HCT116 (cell line): ENCODE results near the gene JPT1. TPM values are rescaled to one million over a fixed set of nuclear protein-coding genes. Genes with fewer than 3 reads are reported as not detected.

Experiments used
- ATAC-seq: fragments of 200-7000 bp; cut with Tn5 transposase; 2 replicates; pipeline ENCODE4 v1.9.1; 2020; ENCODE audit warnings: mild to moderate bottlenecking, moderate library complexity
- BruUV-seq: library from RNA; stranded (reverse); fragments of 400-500 nt; replicated peaks from 2 replicates; lab custom pipeline; 2021; lab: Mats Ljungman, UMichigan
- CTCF ChIA-PET: fragments of 300-600 bp; sonication (Branson Sonifier 250); formaldehyde crosslinking; loops from one replicate; lab custom pipeline; 2021; ENCODE audit warnings: antibody characterized with exemption; lab: Charles Lee
- POLR2A ChIA-PET: fragments of 300-600, 350-600 bp; sonication (Branson Sonifier 250); formaldehyde crosslinking; loops from one replicate; lab custom pipeline; 2021; ENCODE audit warnings: antibody characterized with exemption; lab: Charles Lee
- RAD21 ChIA-PET, 2 experiments: fragments of 300-600 bp; sonication (Branson Sonifier 250); formaldehyde crosslinking; loops; one replicate each; lab custom pipeline; 2023; ENCODE audit warnings: low total read pairs in 2 of 2; ENCODE audit not compliant: uncharacterized antibody in 2 of 2, unreplicated experiment in 2 of 2, low non-redundant PET in 1 of 2; lab: Charles Lee
- DNase-seq: peaks from one replicate; pipeline ENCODE4 v3.0.0-alpha.2; 2010; ENCODE audit warnings: low read depth, low spot score
- H2AFZ ChIP-seq: fragments of 200-600 bp; shearing (Covaris generic), sonication (generic); 2 replicates; pipeline ENCODE4 v1.6.1; 2017; ENCODE audit warnings: low read depth, mixed run types, mixed read lengths, antibody characterized with exemption, low read length; ENCODE audit not compliant: poor library complexity, severe bottlenecking
- H3K27ac ChIP-seq: 2 replicates; pipeline ENCODE4 v1.5.1; 2012; ENCODE audit warnings: low read depth, low read length
- H3K27me3 ChIP-seq: fragments of 200-600 bp; sonication (generic); 2 replicates; pipeline ENCODE4 v1.6.1; 2016; ENCODE audit warnings: mixed run types, low read length, mixed read lengths; ENCODE audit not compliant: insufficient read depth
- H3K36me3 ChIP-seq, 2 experiments: fragments of 200-500 bp in 1 of 2; fragments of 200-600 bp in 1 of 2; sonication (Bioruptor generic) in 1 of 2; sonication (generic) in 1 of 2; 2 replicates each; pipeline versions ENCODE4 v1.5.1 to v1.6.1; 2014 to 2016; ENCODE audit warnings: low read length in 2 of 2, inconsistent platforms in 1 of 2, mixed read lengths in 1 of 2, mixed run types in 1 of 2; ENCODE audit not compliant: insufficient read depth in 2 of 2, control insufficient read depth in 1 of 2
- H3K4me1 ChIP-seq, 2 experiments: fragments of 200-600 bp in 1 of 2; sonication (generic) in 1 of 2; 2 replicates each; pipeline versions ENCODE4 v1.5.1 to v1.6.1; 2012 to 2017; ENCODE audit warnings: low read length in 2 of 2, inconsistent platforms in 1 of 2, mild to moderate bottlenecking in 1 of 2, mixed read lengths in 1 of 2, mixed run types in 1 of 2, moderate library complexity in 1 of 2; ENCODE audit not compliant: insufficient read depth in 2 of 2, control insufficient read depth in 1 of 2
- H3K4me2 ChIP-seq: fragments of 200-600 bp; sonication (generic); 2 replicates; pipeline ENCODE4 v1.6.1; 2017; ENCODE audit warnings: mixed run types, low read length, mixed read lengths
- H3K4me3 ChIP-seq, 2 experiments: fragments of 200-600 bp in 1 of 2; sonication (generic) in 1 of 2; replicated peaks in 1 of 2; 2 replicates each; pipeline ENCODE4 v1.5.1; 2011 to 2016; ENCODE audit warnings: low read length in 2 of 2, control low read depth in 1 of 2, low read depth in 1 of 2, mild to moderate bottlenecking in 1 of 2, mixed read lengths in 1 of 2, mixed run types in 1 of 2
- H3K79me2 ChIP-seq: fragments of 200-600 bp; sonication (generic); 2 replicates; pipeline ENCODE4 v1.6.1; 2017; ENCODE audit warnings: mild to moderate bottlenecking, mixed run types, low read length, moderate library complexity, mixed read lengths; ENCODE audit not compliant: insufficient read depth
- H3K9ac ChIP-seq: fragments of 200-600 bp; sonication (generic); 2 replicates; pipeline ENCODE4 v1.6.1; 2016; ENCODE audit warnings: low read length, mixed read lengths
- H3K9me2 ChIP-seq: fragments of 200-600 bp; sonication (generic), shearing (Covaris generic); 2 replicates; pipeline ENCODE4 v1.6.1; 2017; ENCODE audit warnings: mixed run types, mild to moderate bottlenecking, moderate library complexity; ENCODE audit not compliant: insufficient read depth
- H3K9me3 ChIP-seq, 2 experiments: fragments of 200-500 bp in 1 of 2; fragments of 200-600 bp in 1 of 2; sonication (Bioruptor generic) in 1 of 2; sonication (generic) in 1 of 2; 2 replicates each; pipeline ENCODE4 v1.6.1; 2014 to 2017; ENCODE audit warnings: low read length in 2 of 2, mixed read lengths in 2 of 2, inconsistent platforms in 1 of 2, low read depth in 1 of 2, mild to moderate bottlenecking in 1 of 2, mixed run types in 1 of 2, moderate library complexity in 1 of 2; ENCODE audit not compliant: control insufficient read depth in 1 of 2, insufficient read depth in 1 of 2
- H4K20me1 ChIP-seq: fragments of 200-600 bp; sonication (generic), shearing (Covaris generic); 2 replicates; pipeline ENCODE4 v1.6.1; 2017; ENCODE audit warnings: mixed run types, mild to moderate bottlenecking, moderate library complexity; ENCODE audit not compliant: insufficient read depth
- CBX3 ChIP-seq: IDR thresholded peaks from 2 replicates; pipeline ENCODE4 v1.6.1; 2012; ENCODE audit warnings: low read depth
- EZH2 ChIP-seq: fragments of 200-600 bp; sonication (generic); IDR thresholded peaks from 2 replicates; pipeline ENCODE4 v1.6.1; 2017; ENCODE audit warnings: antibody characterized with exemption, mixed run types
- EZH2phosphoT487 ChIP-seq: fragments of 200-600 bp; IDR thresholded peaks from 2 replicates; pipeline ENCODE4 v1.6.1; 2018; ENCODE audit warnings: antibody characterized with exemption, borderline replicate concordance
- SIN3A ChIP-seq: IDR thresholded peaks from 2 replicates; pipeline ENCODE4 v1.6.1; 2012; ENCODE audit warnings: low read depth
- SRF ChIP-seq: IDR thresholded peaks from 2 replicates; pipeline ENCODE4 v1.6.1; 2012; ENCODE audit warnings: low read depth
- TCF7L2 ChIP-seq: IDR thresholded peaks from 2 replicates; pipeline ENCODE4 v1.7.0; 2011; ENCODE audit warnings: borderline replicate concordance, inconsistent platforms; ENCODE audit not compliant: insufficient read depth, insufficient read length; ENCODE audit errors: extremely low read depth
- YY1 ChIP-seq: IDR thresholded peaks from 2 replicates; pipeline ENCODE4 v1.6.1; 2011; ENCODE audit warnings: low read length, low read depth, moderate library complexity, mild to moderate bottlenecking; ENCODE audit not compliant: insufficient replicate concordance; ENCODE audit errors: extremely low read depth
- intact Hi-C: fragments of 100-400 bp; cut with micrococcal nuclease; formaldehyde crosslinking; loops from 2 replicates; pipeline ENCODE4 v1.10.0; 2022
- total RNA-seq: library from RNA; stranded (reverse); gene quantifications from one replicate; pipeline ENCODE4 v1.2.1, GENCODE V29; 2021; ENCODE audit not compliant: unreplicated experiment
- TF ChIP-seq, protein P1 (sequence below): IDR thresholded peaks from 2 replicates; pipeline ENCODE4 v1.6.1; 2011; ENCODE audit warnings: mild to moderate bottlenecking, low read length, moderate library complexity; ENCODE audit not compliant: insufficient replicate concordance; ENCODE audit errors: extremely low read depth

JPT1 gene
- total RNA-seq, 1 experiment from 2014 or later: 575 TPM

DNA sequence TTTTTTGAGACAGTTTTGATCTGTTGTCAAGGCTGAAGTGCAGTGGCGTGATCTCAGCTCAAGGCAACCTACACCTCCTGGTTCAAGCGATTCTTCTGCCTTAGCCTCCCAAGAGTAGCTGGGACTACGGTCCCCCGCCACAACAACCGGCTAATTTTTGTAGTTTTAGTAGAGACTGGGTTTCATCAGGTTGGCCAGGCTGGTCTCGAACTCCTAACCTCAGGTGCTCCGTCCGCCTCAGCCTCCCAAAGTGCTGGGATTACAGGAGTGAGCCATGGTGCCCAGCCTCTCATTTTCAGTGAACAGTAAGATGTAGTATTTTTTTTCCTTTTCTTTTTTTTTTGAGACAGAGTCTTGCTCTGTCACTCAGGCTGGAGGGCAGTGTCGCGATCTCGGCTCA is 20.7 kb upstream of the JPT1 start:
- H3K4me2 ChIP-seq: no peak overlapping the region
- ChIA-PET CTCF (interaction anchor here (1.6 kb wide), 1 partner anchor 61 kb away, joined by 5 read pairs; no protein-coding TSS in a partner anchor), RAD21 (no interaction called here), POLR2A (no interaction called here)
- ATAC-seq (no peak), DNase-seq (no peak)
- no peaks in the 10 kb centered on the region for H3K9me2 ChIP-seq
- no peak for TF ChIP-seq TCF7L2
- TF ChIP-seq, protein P1, sequence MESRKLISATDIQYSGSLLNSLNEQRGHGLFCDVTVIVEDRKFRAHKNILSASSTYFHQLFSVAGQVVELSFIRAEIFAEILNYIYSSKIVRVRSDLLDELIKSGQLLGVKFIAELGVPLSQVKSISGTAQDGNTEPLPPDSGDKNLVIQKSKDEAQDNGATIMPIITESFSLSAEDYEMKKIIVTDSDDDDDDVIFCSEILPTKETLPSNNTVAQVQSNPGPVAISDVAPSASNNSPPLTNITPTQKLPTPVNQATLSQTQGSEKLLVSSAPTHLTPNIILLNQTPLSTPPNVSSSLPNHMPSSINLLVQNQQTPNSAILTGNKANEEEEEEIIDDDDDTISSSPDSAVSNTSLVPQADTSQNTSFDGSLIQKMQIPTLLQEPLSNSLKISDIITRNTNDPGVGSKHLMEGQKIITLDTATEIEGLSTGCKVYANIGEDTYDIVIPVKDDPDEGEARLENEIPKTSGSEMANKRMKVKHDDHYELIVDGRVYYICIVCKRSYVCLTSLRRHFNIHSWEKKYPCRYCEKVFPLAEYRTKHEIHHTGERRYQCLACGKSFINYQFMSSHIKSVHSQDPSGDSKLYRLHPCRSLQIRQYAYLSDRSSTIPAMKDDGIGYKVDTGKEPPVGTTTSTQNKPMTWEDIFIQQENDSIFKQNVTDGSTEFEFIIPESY: no peak
- TF ChIP-seq SIN3A: no peak
- no peak for TF ChIP-seq SRF
- TF ChIP-seq EZH2: no peak
- TF ChIP-seq YY1: no peak
- TF ChIP-seq CBX3: no peak
- TF ChIP-seq EZH2phosphoT487: no peak
- H3K4me1 ChIP-seq: peaks cover 1 to 10% of the 10 kb centered on the region in 2 experiments; a peak in 3 of 4 replicates
- intact Hi-C loops: no loop called here
- peaks cover 30% of the 10 kb centered on the region; the same call in 1 of the 2 replicates for H4K20me1 ChIP-seq
- no peak overlapping the region for H3K9ac ChIP-seq
- H3K27ac ChIP-seq: no peak overlapping the region
- H3K27me3 ChIP-seq: no peaks in the 10 kb centered on the region
- peaks cover 100% of the 10 kb centered on the region for H3K79me2 ChIP-seq
- H3K4me3 ChIP-seq: no peak overlapping the region
- no peaks in the 10 kb centered on the region for H3K9me3 ChIP-seq
- no peak overlapping the region for H2AFZ ChIP-seq
- peaks cover 51 to 73% of the 10 kb centered on the region in 2 experiments for H3K36me3 ChIP-seq
- BruUV-seq: no TSS peak
